Keratinocyte (primary cell): ENCODE data around the gene LEMD1.

Experiments
- CTCF ChIP-seq, 3 experiments: IDR thresholded peaks in 1 of 3; conservative IDR thresholded peaks in 1 of 3; optimal IDR thresholded peaks in 1 of 3; 2 replicates in 2 of 3; 3 replicates in 1 of 3; pipeline versions ENCODE3 to v1.5.1; 2011; ENCODE audit warnings: low read length in 3 of 3, mild to moderate bottlenecking in 3 of 3, moderate library complexity in 2 of 3, control low read depth in 1 of 3, inconsistent platforms in 1 of 3; ENCODE audit not compliant: insufficient read depth in 2 of 3; ENCODE audit errors: extremely low read depth in 1 of 3
- EZH2 ChIP-seq: IDR thresholded peaks from one replicate; pipeline ENCODE4 v1.6.1; 2012; ENCODE audit warnings: inconsistent platforms, mild to moderate bottlenecking, low read length, moderate library complexity

DNA sequence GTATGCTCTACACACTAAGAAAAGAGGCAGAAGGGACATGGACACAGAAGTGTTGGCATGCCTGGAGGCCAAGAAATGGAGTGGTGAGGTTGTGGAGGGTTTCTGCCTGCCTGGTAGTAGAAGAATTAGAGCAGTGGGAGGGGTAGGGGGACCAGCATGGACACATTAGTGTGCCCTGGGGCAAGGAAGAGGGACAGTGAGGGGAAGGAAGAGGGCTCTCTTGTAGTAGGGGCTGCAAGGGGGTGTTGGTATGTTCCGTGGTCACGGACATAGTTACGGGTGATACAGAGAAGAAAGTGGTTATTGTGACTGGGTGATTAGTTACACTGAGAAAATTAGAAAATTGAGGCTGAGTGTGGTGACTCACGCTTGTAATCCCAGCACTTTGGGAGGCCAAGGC lies 23.3 kb downstream of the LEMD1 start:
- TF ChIP-seq EZH2 (no peak), CTCF (optimal IDR thresholded peaks at IDR 0.05 in 1 of 3, IDR thresholded peaks at IDR 0.05 in 1 of 3, conservative IDR thresholded peaks at IDR 0.05 in 1 of 3; ENCODE audit: extremely low read depth in 1 of 3, insufficient read depth in 2 of 3, low read length in 3 of 3) (no peak)
